Muscle of leg (tissue), 11 donors: Measurements from ENCODE around the gene SQSTM1. TPM values are rescaled to one million over a fixed set of nuclear protein-coding genes. Genes with fewer than 3 reads are reported as not detected.

Source experiments
- DNase-seq: peaks from one replicate; pipeline ENCODE4 v3.0.0; 2013
- H3K27ac ChIP-seq: one replicate; pipeline ENCODE4 v1.5.1; 2013; ENCODE audit warnings: mild to moderate bottlenecking, low read length, control low read depth
- H3K27me3 ChIP-seq: one replicate; pipeline ENCODE4 v1.6.1; 2013; ENCODE audit warnings: low read length; ENCODE audit not compliant: control insufficient read depth, insufficient read depth
- H3K36me3 ChIP-seq: one replicate; pipeline ENCODE4 v1.6.1; 2013; ENCODE audit warnings: low read length; ENCODE audit not compliant: control insufficient read depth, insufficient read depth
- H3K4me1 ChIP-seq: one replicate; pipeline ENCODE4 v1.6.1; 2013; ENCODE audit warnings: low read length; ENCODE audit not compliant: control insufficient read depth, insufficient read depth
- H3K4me3 ChIP-seq: one replicate; pipeline ENCODE4 v1.5.1; 2013; ENCODE audit warnings: low read length, control low read depth
- H3K9me3 ChIP-seq: replicated peaks from 2 replicates; pipeline ENCODE4 v1.6.1; 2013; ENCODE audit warnings: low read depth, low read length; ENCODE audit not compliant: control insufficient read depth
- WGBS: methylation state at CpG from one replicate; pipeline ENCODE4 v1.1.5; 2013; ENCODE audit warnings: missing lambda C conversion rate; ENCODE audit not compliant: insufficient coverage; 5-methylcytosine and 5-hydroxymethylcytosine counted together
- polyA plus RNA-seq, 8 donors: library from polyadenylated mRNA; unstranded; fragments of 120-200 nt; gene quantifications; one replicate each; pipeline versions ENCODE4 v1.2.1 to v1.2.3, GENCODE V29; 2013; ENCODE audit warnings: inconsistent platforms in 1 of 8, low replicate concordance in 1 of 8; ENCODE audit not compliant: insufficient read length in 8 of 8, insufficient read depth in 1 of 8
- total RNA-seq: library from RNA; stranded (reverse); fragments of 120-200 nt; gene quantifications from one replicate; pipeline ENCODE4 v1.2.4, GENCODE V29; 2013

Gene SQSTM1
- total and polyA plus RNA-seq, 9 donors, result 61.2 to 75.9 (median 71.1) TPM

- DNase-seq, result peak; percentile 52
- Histone ChIP-seq H3K4me3 (no peak overlapping the region), H3K36me3 (peaks cover 84% of the 10 kb centered on the region), H3K27ac (peak overlapping the region; percentile 20), H3K27me3 (no peaks in the 10 kb centered on the region), H3K4me1 (peaks cover 4% of the 10 kb centered on the region), H3K9me3 (no peaks in the 10 kb centered on the region)
- 67% methylated on average over 12 of the region's 18 CpGs for WGBS
These were observed 51.5 kb downstream of the SQSTM1 start for GRCh38 chr5:179872055-179872827.

DNA sequence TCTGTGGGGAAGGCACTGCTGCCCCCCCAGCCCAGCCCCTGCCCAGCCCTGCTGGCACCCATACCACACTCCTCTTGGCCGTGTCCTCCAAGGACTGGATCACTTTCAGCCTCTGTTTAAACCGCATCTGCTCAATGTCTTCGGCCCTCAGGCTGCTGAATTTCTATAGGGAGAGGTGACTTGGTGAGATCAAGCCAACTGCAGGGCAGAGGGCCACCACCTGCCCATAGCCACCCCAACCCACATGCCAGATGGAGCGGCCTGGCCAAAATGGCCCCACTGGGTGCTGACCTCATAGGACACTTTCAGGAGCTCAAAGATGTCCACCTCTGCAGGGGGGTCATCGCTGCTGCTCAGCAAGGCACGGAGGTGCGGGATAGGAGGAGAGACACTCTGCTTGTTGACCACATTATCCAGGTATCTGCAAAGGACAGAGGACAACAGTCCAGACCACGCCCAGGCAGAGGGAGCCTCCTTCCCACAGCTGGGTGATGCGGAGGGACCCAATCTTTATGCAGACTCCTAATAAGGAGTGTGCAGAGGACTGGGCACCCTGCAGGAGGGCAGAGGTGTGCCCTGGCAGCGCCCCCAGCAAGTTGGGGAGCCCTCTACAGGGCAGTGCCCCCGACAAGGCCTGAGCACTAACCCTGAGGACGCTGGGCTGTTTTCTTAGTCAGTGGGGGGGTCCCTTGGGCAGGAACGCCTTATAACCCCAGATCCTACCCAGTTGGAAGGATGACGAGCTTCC lies 52.3 kb downstream of the SQSTM1 start:
- H3K27ac ChIP-seq, result no peak overlapping the region
- 94% methylated on average over 7 of the region's 14 CpGs for WGBS
- no peaks in the 10 kb centered on the region for H3K9me3 ChIP-seq
- peaks cover 81% of the 10 kb centered on the region for H3K36me3 ChIP-seq
- no peak overlapping the region for H3K4me3 ChIP-seq
- H3K27me3 ChIP-seq, result no peaks in the 10 kb centered on the region
- no peak for DNase-seq
- peaks cover 4% of the 10 kb centered on the region for H3K4me1 ChIP-seq

DNA sequence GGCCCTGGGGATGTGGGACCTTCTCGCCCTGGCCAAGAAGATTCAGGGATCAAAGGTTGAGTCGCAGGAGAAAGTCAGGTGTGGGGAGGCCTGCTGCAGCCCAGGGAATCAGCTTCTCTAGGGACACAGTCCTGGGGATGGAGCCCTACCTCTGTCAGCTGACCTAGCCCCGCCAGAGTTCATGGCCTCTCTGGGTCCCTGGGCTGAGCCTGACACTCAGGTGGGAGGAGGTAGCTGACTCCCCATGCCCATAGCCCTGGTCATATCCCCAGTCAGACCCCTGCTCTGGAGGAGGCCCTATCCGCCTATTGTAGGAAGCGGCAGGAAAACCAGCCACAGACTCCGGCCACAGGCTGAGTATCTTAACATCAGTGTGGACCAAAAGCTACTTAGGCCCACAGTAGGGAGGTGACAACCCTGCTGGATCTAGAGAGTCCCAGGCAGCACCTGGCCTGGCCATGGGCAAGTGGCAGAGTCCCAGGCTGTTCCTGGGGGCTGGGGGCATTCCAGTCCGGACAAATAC lies 52.9 kb downstream of the SQSTM1 start:
- Histone ChIP-seq H3K9me3 (no peaks in the 10 kb centered on the region), H3K27ac (no peak overlapping the region), H3K4me3 (no peak overlapping the region), H3K36me3 (peaks cover 84% of the 10 kb centered on the region), H3K4me1 (peaks cover 4% of the 10 kb centered on the region), H3K27me3 (no peaks in the 10 kb centered on the region)
- 94% methylated on average over 4 of the region's 7 CpGs for WGBS
- DNase-seq, result no peak

DNA sequence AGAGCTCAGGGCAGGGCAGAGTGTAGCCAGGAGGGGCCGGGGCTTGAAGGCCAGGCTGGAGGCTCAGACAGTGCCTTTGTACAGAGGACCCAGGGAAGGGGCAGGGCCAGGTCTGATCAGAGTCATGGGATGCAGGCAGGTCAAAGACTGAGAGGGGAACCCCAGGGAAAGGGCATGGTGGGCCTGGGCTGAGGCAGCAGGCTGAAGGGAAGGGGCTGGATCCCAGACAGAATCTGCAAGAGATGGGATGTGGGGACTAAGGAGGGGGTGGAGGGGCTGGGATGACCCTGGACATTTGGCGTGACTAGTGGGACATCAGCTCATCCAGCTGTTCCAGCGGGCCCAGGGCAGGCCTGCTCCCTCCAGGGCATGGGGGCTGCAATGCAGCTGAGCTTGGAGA lies 53.4 kb downstream of the SQSTM1 start:
- H3K36me3 ChIP-seq, result peaks cover 85% of the 10 kb centered on the region
- H3K27me3 ChIP-seq, result no peaks in the 10 kb centered on the region
- H3K4me3 ChIP-seq, result no peak overlapping the region
- H3K9me3 ChIP-seq, result no peaks in the 10 kb centered on the region
- WGBS, result 83% methylated on average over 3 of the region's 3 CpGs
- DNase-seq, result no peak
- no peak overlapping the region for H3K27ac ChIP-seq
- H3K4me1 ChIP-seq, result peaks cover 4% of the 10 kb centered on the region

GRCh38 chr5:179874536-179875292 lies 54.0 kb downstream of the SQSTM1 start:
- DNase-seq, result no peak
- no peak overlapping the region for H3K4me3 ChIP-seq
- WGBS, result 94% methylated on average over 26 of the region's 28 CpGs
- H3K4me1 ChIP-seq, result peaks cover 4% of the 10 kb centered on the region
- H3K9me3 ChIP-seq, result no peaks in the 10 kb centered on the region
- H3K27me3 ChIP-seq, result no peaks in the 10 kb centered on the region
- H3K36me3 ChIP-seq, result peaks cover 86% of the 10 kb centered on the region
- no peak overlapping the region for H3K27ac ChIP-seq

DNA sequence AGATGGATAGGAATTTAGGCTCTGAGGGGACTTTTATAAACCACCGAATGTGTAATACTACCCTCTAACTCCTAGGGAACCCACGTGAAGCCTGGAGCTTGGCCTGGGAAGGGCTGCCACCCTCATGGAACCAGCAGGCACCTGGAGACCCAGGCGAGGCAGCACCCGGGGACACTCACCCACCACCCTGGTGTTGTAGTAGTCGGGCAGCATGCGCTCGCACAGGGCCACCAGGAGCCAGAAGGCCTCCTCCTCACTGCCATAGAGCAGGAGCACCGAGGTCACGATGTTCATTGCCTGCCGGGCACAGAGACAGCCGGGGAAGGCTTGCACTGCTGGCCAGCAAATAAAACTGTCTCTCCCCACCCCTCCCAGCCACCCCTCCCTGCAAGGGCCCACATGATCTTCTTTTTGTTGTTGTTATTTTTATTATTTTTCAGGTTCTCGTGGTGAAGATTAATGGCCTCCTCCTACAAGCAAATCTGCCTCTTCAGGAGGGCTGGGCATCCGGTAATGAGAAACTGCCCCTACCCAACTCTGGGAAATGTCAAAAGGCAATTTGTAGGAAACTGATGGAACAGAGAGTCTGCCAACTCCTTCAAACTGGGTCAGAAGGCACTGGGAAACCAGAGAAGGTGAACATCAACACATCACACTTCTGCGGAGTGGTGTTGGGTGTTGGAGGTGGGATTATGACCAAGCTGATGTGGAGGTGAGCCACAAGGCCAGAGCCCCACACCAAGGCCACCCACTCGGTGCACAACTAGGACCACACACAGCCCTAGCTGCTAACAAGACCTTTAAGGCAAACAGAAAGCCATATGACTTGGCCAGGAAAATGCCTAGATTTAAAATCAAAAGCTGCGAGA lies 55.3 kb downstream of the SQSTM1 start:
- Histone ChIP-seq H3K9me3 (no peaks in the 10 kb centered on the region), H3K27me3 (no peaks in the 10 kb centered on the region), H3K4me1 (peaks cover 4% of the 10 kb centered on the region), H3K4me3 (no peak overlapping the region), H3K36me3 (peaks cover 80% of the 10 kb centered on the region), H3K27ac (no peak overlapping the region)
- no peak for DNase-seq
- 93% methylated on average over 6 of the region's 16 CpGs for WGBS

DNA sequence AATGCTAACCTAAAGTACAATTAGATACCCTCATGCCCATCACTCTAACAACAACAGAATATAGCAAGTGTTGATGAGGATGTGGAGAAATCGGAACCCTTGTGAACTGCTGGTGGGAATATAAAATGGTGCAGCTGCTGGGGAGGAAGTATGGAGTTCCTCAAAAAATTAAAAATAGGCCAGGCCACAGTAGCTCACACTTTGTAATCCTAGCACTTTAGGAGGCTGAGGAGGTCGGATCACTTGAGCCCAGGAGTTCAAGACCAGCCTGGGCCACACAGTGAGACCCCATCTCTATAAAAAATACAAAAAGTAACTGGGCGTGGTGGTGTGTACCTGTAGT lies 55.9 kb downstream of the SQSTM1 start:
- no peak for DNase-seq
- H3K4me3 ChIP-seq, result no peak overlapping the region
- WGBS, result 100% methylated on average over 1 of the region's 3 CpGs
- peaks cover 79% of the 10 kb centered on the region for H3K36me3 ChIP-seq
- H3K27me3 ChIP-seq, result no peaks in the 10 kb centered on the region
- H3K27ac ChIP-seq, result no peak overlapping the region
- no peaks in the 10 kb centered on the region for H3K9me3 ChIP-seq
- H3K4me1 ChIP-seq, result peaks cover 4% of the 10 kb centered on the region

DNA sequence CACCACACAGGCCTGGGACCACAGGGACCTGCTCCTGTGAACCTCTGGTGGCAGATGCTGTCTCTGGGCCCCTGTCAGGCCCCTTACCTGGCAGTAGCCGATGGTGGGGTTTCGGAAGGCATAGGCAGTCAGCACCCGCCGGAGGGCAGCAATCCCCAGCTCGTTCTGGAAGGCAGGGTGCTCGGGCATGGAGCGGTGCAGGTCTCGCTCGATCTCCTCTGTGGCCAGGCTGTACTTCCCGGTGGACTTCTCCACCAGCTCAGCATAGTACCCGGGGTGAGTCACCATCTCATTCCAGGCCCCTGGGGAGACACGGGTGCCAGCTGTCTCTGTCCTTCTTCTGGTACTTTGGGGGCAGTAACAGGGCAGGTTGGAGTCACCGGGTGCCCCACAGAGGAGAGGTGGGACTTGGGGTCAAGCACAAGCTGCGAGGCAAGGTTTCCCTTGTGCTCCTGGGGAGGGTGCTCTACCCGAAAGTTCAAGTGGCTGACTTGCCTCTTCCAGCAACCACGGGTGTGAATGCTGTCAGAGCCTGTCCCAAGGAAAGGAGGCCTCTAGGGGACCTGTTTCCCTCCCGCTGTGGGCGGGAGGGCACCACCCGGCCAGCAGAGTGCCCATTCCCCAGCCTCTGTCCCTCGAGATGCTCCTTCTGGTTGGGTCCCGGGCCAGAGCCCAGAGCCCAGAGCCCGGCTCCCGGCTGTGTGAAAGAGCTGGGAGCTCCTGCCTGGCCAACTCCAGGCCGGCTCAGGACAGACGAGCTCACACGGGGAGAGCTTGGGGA lies 57.7 kb downstream of the SQSTM1 start:
- no peaks in the 10 kb centered on the region for H3K27me3 ChIP-seq
- WGBS, result 94% methylated on average over 24 of the region's 26 CpGs
- peaks cover 10% of the 10 kb centered on the region for H3K9me3 ChIP-seq
- no peak overlapping the region for H3K4me3 ChIP-seq
- DNase-seq, result no peak
- H3K4me1 ChIP-seq, result no peaks in the 10 kb centered on the region
- H3K27ac ChIP-seq, result no peak overlapping the region
- H3K36me3 ChIP-seq, result peaks cover 74% of the 10 kb centered on the region
